Upper lobe of left lung (tissue), 4 donors: ENCODE data around the gene ADH4.

ENCODE experiments used
- CTCF ChIP-seq, 6 experiments: fragments of 450-650 bp in 4 of 6; fragments of 200-600 bp in 2 of 6; sonication (generic) in 2 of 6; IDR thresholded peaks; one replicate each; pipeline ENCODE4 v1.5.1; 2016 to 2019; ENCODE audit warnings: antibody characterized with exemption in 6 of 6
- POLR2A ChIP-seq, 4 donors: fragments of 450-650 bp; IDR thresholded peaks; one replicate each; pipeline ENCODE4 v1.5.1; 2016 to 2017; ENCODE audit warnings: antibody characterized with exemption in 4 of 4, mild to moderate bottlenecking in 2 of 4
- POLR2AphosphoS5 ChIP-seq, 2 donors: sonication (generic); formaldehyde crosslinking; IDR thresholded peaks; one replicate each; pipeline ENCODE4 v1.5.1; 2017; ENCODE audit warnings: antibody characterized with exemption in 2 of 2

GRCh38 chr4:99135541-99136162 lies 8.4 kb downstream of the ADH4 start:
- no peak for TF ChIP-seq CTCF (IDR thresholded peaks at IDR 0.05)
- no peak for TF ChIP-seq POLR2AphosphoS5 (IDR thresholded peaks at IDR 0.05)
- no peak for TF ChIP-seq POLR2A (IDR thresholded peaks at IDR 0.05)
